B cell (primary cell): ENCODE results near the gene IGFALS. TPM values are rescaled to one million over a fixed set of nuclear protein-coding genes. Genes with fewer than 3 reads are reported as not detected.

ENCODE experiments used
- ATAC-seq: fragments of 200-7000 bp; cut with Tn5 transposase; one replicate; pipeline ENCODE4 v1.10.0; 2021; ENCODE audit warnings: low read depth, mild to moderate bottlenecking, moderate number of reproducible peaks, moderate library complexity
- CTCF ChIA-PET: fragments of 350-600 bp; sonication (Branson Sonifier 250); formaldehyde crosslinking; loops from one replicate; lab custom pipeline; 2021; ENCODE audit warnings: antibody characterized with exemption, inconsistent platforms; lab: Charles Lee
- POLR2A ChIA-PET: fragments of 350-600 bp; sonication (Branson Sonifier 250); formaldehyde crosslinking; loops from one replicate; lab custom pipeline; 2021; ENCODE audit warnings: antibody characterized with exemption; lab: Charles Lee
- DNase-seq: peaks from one replicate; pipeline ENCODE4 v3.0.0; 2013
- H2AFZ ChIP-seq: 2 replicates; pipeline ENCODE4 v1.6.1; 2012; ENCODE audit warnings: mild to moderate bottlenecking, low read depth, low read length; ENCODE audit not compliant: insufficient read depth, poor library complexity, severe bottlenecking
- H3K27ac ChIP-seq, 2 donors: 1 replicate in 1 of 2; 2 replicates in 1 of 2; pipeline ENCODE4 v1.5.1; 2012 to 2013; ENCODE audit warnings: low read length in 2 of 2, mild to moderate bottlenecking in 2 of 2, moderate library complexity in 1 of 2
- H3K27me3 ChIP-seq, 4 experiments: fragments of 200-600 bp in 1 of 4; sonication (generic) in 1 of 4; replicated peaks in 1 of 4; 1 replicate in 2 of 4; 2 replicates in 2 of 4; pipeline versions ENCODE4 v1.6.1 to v1.7.0; 2013 to 2016; ENCODE audit warnings: low read length in 3 of 4, mild to moderate bottlenecking in 2 of 4, mixed read lengths in 1 of 4, moderate library complexity in 1 of 4; ENCODE audit not compliant: insufficient read depth in 4 of 4, control insufficient read depth in 3 of 4; ENCODE audit errors: control extremely low read depth in 1 of 4
- H3K36me3 ChIP-seq, 2 experiments: replicated peaks in 1 of 2; 1 replicate in 1 of 2; 2 replicates in 1 of 2; pipeline versions ENCODE4 v1.6.1 to v1.7.1; 2013; ENCODE audit warnings: low read length in 1 of 2; ENCODE audit not compliant: insufficient read depth in 2 of 2, control insufficient read depth in 1 of 2; ENCODE audit errors: control extremely low read depth in 1 of 2, extremely low read depth in 1 of 2
- H3K4me1 ChIP-seq, 2 donors: fragments of 200-600 bp in 1 of 2; sonication (generic) in 1 of 2; 1 replicate in 1 of 2; 2 replicates in 1 of 2; pipeline versions ENCODE4 v1.5.1 to v1.6.1; 2013 to 2017; ENCODE audit warnings: low read length in 2 of 2; ENCODE audit not compliant: control insufficient read depth in 2 of 2, insufficient read depth in 2 of 2
- H3K4me2 ChIP-seq: replicated peaks from 2 replicates; pipeline ENCODE3; 2012; ENCODE audit warnings: mild to moderate bottlenecking, low read depth, low read length; ENCODE audit not compliant: poor library complexity, severe bottlenecking
- H3K4me3 ChIP-seq, 5 experiments: fragments of 200-600 bp in 1 of 5; sonication (generic) in 1 of 5; 1 replicate in 3 of 5; 2 replicates in 2 of 5; pipeline versions ENCODE4 v1.5.1 to v1.7.0; 2011 to 2016; ENCODE audit warnings: low read length in 4 of 5, mild to moderate bottlenecking in 4 of 5, low read depth in 2 of 5, control low read depth in 1 of 5, moderate library complexity in 1 of 5; ENCODE audit not compliant: insufficient read depth in 1 of 5; ENCODE audit errors: control extremely low read depth in 1 of 5, extremely low read depth in 1 of 5
- H3K79me2 ChIP-seq: fragments of 200-600 bp; sonication (generic); one replicate; pipeline ENCODE4 v1.6.0; 2016; ENCODE audit warnings: low read length; ENCODE audit not compliant: control insufficient read depth, insufficient read depth
- H3K9ac ChIP-seq: fragments of 200-600 bp; sonication (generic); 2 replicates; pipeline ENCODE4 v1.6.1; 2017; ENCODE audit warnings: mild to moderate bottlenecking, low read length, moderate library complexity
- H3K9me3 ChIP-seq, 3 donors: one replicate each; pipeline versions ENCODE4 v1.6.1 to v1.7.1; 2013; ENCODE audit warnings: low read length in 2 of 3; ENCODE audit not compliant: control insufficient read depth in 2 of 3, insufficient read depth in 1 of 3; ENCODE audit errors: control extremely low read depth in 1 of 3
- H4K20me1 ChIP-seq: 2 replicates; pipeline ENCODE4 v1.6.0; 2012; ENCODE audit warnings: mild to moderate bottlenecking, low read length; ENCODE audit not compliant: insufficient read depth, control insufficient read depth, poor library complexity, severe bottlenecking
- H3K27ac Mint-ChIP-seq: one replicate; pipeline ENCODE4 v1.8.0; 2021; ENCODE audit warnings: mixed read lengths
- H3K27me3 Mint-ChIP-seq: one replicate; pipeline ENCODE4 v1.8.0; 2021; ENCODE audit warnings: mixed read lengths
- H3K4me1 Mint-ChIP-seq: one replicate; pipeline ENCODE4 v1.8.0; 2021; ENCODE audit warnings: mixed read lengths
- H3K4me3 Mint-ChIP-seq: one replicate; pipeline ENCODE4 v1.8.0; 2021; ENCODE audit warnings: mixed read lengths
- H3K9me3 Mint-ChIP-seq: one replicate; pipeline ENCODE4 v1.8.0; 2022; ENCODE audit warnings: mixed read lengths; ENCODE audit not compliant: insufficient read depth
- CTCF ChIP-seq: fragments of 200-600 bp; IDR thresholded peaks from one replicate; pipeline ENCODE4 v1.8.0; 2022; ENCODE audit warnings: antibody characterized with exemption, mild to moderate bottlenecking
- EZH2 ChIP-seq: IDR thresholded peaks from 2 replicates; pipeline ENCODE4 v1.6.1; 2012; ENCODE audit warnings: borderline replicate concordance, low read depth, mild to moderate bottlenecking, moderate library complexity, low read length; ENCODE audit not compliant: insufficient read depth, poor library complexity, severe bottlenecking
- WGBS: methylation state at CpG from one replicate; pipeline ENCODE4 v1.1.5; 2013; ENCODE audit warnings: missing lambda C conversion rate; ENCODE audit not compliant: insufficient coverage; 5-methylcytosine and 5-hydroxymethylcytosine counted together
- intact Hi-C: fragments of 100-400 bp; cut with micrococcal nuclease; formaldehyde crosslinking; loops from one replicate; pipeline ENCODE4 v1.10.0; 2022
- polyA plus RNA-seq: library from polyadenylated mRNA; depleted of rRNA; stranded (reverse); fragments of >200 nt; gene quantifications from 2 replicates; pipeline ENCODE4 v1.2.3, GENCODE V29; 2012
- total RNA-seq, 2 donors: library from RNA; stranded (reverse); fragments of 120-200 nt in 1 of 2; gene quantifications; 1 replicate in 1 of 2; 2 replicates in 1 of 2; pipeline versions ENCODE4 v1.2.3 to v1.2.4, GENCODE V29; 2013 to 2022

The IGFALS gene
- total and polyA plus RNA-seq, 2 donors (not counting 1 experiment from before 2014, with no cell fraction given) = 0.49 TPM; not detected in 1

GRCh38 chr16:1791943-1792812, 1.3 kb downstream of the IGFALS start:
- ATAC-seq = no peak
- H3K27me3 ChIP-seq = no peaks in the 10 kb centered on the region
- no peak overlapping the region for H3K4me2 ChIP-seq
- peaks cover 0 to 4% (median under 1%) of the 10 kb centered on the region in 3 donors for H3K9me3 ChIP-seq
- intact Hi-C loops = no loop called here
- no peak overlapping the region for H2AFZ ChIP-seq
- H4K20me1 ChIP-seq = peaks cover 19% of the 10 kb centered on the region
- H3K9ac ChIP-seq = no peak overlapping the region
- ChIA-PET POLR2A (no interaction called here), CTCF (no interaction called here)
- no peaks in the 10 kb centered on the region for H3K4me1 Mint-ChIP-seq
- no peak overlapping the region for H3K4me3 ChIP-seq
- H3K36me3 ChIP-seq = peaks cover 0 to 24% of the 10 kb centered on the region in 2 experiments
- no peak overlapping the region for H3K4me3 Mint-ChIP-seq
- TF ChIP-seq EZH2 = no peak
- TF ChIP-seq CTCF = no peak
- no peak for DNase-seq
- H3K79me2 ChIP-seq = peaks cover 29% of the 10 kb centered on the region
- no peaks in the 10 kb centered on the region for H3K27me3 Mint-ChIP-seq
- H3K9me3 Mint-ChIP-seq = peaks cover under 1% of the 10 kb centered on the region
- WGBS = 93% methylated on average over 59 of the region's 59 CpGs
- H3K4me1 ChIP-seq = no peaks in the 10 kb centered on the region
- no peak overlapping the region for H3K27ac Mint-ChIP-seq
- H3K27ac ChIP-seq = no peak overlapping the region

GRCh38 chr16:1791256-1791942, 2.1 kb downstream of the IGFALS start:
- H3K4me3 Mint-ChIP-seq = no peak overlapping the region
- peaks cover 37% of the 10 kb centered on the region for H3K79me2 ChIP-seq
- no peaks in the 10 kb centered on the region for H3K27me3 Mint-ChIP-seq
- DNase-seq = peak; percentile 18
- POLR2A ChIA-PET = no interaction called here
- 96% methylated on average over 53 of the region's 53 CpGs for WGBS
- intact Hi-C loops = no loop called here
- H3K36me3 ChIP-seq = peaks cover 0 to 30% of the 10 kb centered on the region in 2 experiments
- no peak for ATAC-seq
- no peaks in the 10 kb centered on the region for H3K4me1 Mint-ChIP-seq
- H2AFZ ChIP-seq = no peak overlapping the region
- no peaks in the 10 kb centered on the region for H3K27me3 ChIP-seq
- no peaks in the 10 kb centered on the region for H3K9me3 ChIP-seq
- no peak overlapping the region for H3K4me3 ChIP-seq
- CTCF ChIA-PET = no interaction called here
- no peak overlapping the region for H3K9ac ChIP-seq
- H3K27ac Mint-ChIP-seq = no peak overlapping the region
- no peak overlapping the region for H3K4me2 ChIP-seq
- no peaks in the 10 kb centered on the region for H3K9me3 Mint-ChIP-seq
- H3K4me1 ChIP-seq = no peaks in the 10 kb centered on the region
- no peak overlapping the region for H3K27ac ChIP-seq
- H4K20me1 ChIP-seq = peaks cover 26% of the 10 kb centered on the region
- TF ChIP-seq EZH2 (no peak), CTCF (no peak)
